CD4-positive, alpha-beta T cell (primary cell): ENCODE data around the gene ABHD8. TPM values are rescaled to one million over a fixed set of nuclear protein-coding genes. Genes with fewer than 3 reads are reported as not detected.

Experiments
- ATAC-seq: fragments of 200-7000 bp; cut with Tn5 transposase; one replicate; pipeline ENCODE4 v1.10.0; 2022; ENCODE audit warnings: mild to moderate bottlenecking; ENCODE audit not compliant: poor library complexity
- CTCF ChIA-PET: fragments of 350-600 bp; sonication (Branson Sonifier 250); formaldehyde crosslinking; loops from one replicate; lab custom pipeline; 2021; ENCODE audit warnings: antibody characterized with exemption, inconsistent platforms; lab: Charles Lee
- POLR2A ChIA-PET: fragments of 350-600 bp; sonication (Branson Sonifier 250); formaldehyde crosslinking; loops from one replicate; lab custom pipeline; 2021; ENCODE audit warnings: antibody characterized with exemption, inconsistent platforms; lab: Charles Lee
- DNase-seq, 14 experiments: peaks; one replicate each; pipeline ENCODE4 v3.0.0-alpha.2; 2013 to 2020; ENCODE audit warnings: mixed read lengths in 2 of 14
- H3K27ac ChIP-seq, 2 donors: one replicate each; pipeline versions ENCODE4 v1.5.1 to v1.7.0; 2013; ENCODE audit warnings: low read length in 2 of 2, low read depth in 1 of 2, mild to moderate bottlenecking in 1 of 2
- H3K27me3 ChIP-seq, 2 experiments: 1 replicate in 1 of 2; 2 replicates in 1 of 2; pipeline versions ENCODE4 v1.6.1 to v1.7.0; 2013; ENCODE audit warnings: low read length in 2 of 2, control low read depth in 1 of 2, mild to moderate bottlenecking in 1 of 2, moderate library complexity in 1 of 2; ENCODE audit not compliant: insufficient read depth in 2 of 2, control insufficient read depth in 1 of 2
- H3K36me3 ChIP-seq: one replicate; pipeline ENCODE4 v1.6.1; 2013; ENCODE audit warnings: low read length, control low read depth; ENCODE audit not compliant: insufficient read depth
- H3K4me1 ChIP-seq: one replicate; pipeline ENCODE4 v1.6.1; 2013; ENCODE audit warnings: low read length, control low read depth; ENCODE audit not compliant: insufficient read depth
- H3K4me3 ChIP-seq: one replicate; pipeline ENCODE4 v1.5.1; 2013; ENCODE audit warnings: mild to moderate bottlenecking, low read length, moderate library complexity
- H3K9me3 ChIP-seq, 2 experiments: 1 replicate in 1 of 2; 2 replicates in 1 of 2; pipeline versions ENCODE4 v1.6.1 to v1.7.0; 2013; ENCODE audit warnings: low read length in 2 of 2, mild to moderate bottlenecking in 2 of 2, control low read depth in 1 of 2, moderate library complexity in 1 of 2; ENCODE audit not compliant: control insufficient read depth in 1 of 2, insufficient read depth in 1 of 2
- H3K27ac Mint-ChIP-seq: one replicate; pipeline ENCODE4 v1.8.0; 2020; ENCODE audit warnings: mixed read lengths
- H3K27me3 Mint-ChIP-seq: one replicate; pipeline ENCODE4 v1.8.0; 2021; ENCODE audit warnings: mixed read lengths
- H3K36me3 Mint-ChIP-seq: one replicate; pipeline ENCODE4 v1.8.0; 2021; ENCODE audit warnings: low read depth, mixed read lengths
- H3K4me1 Mint-ChIP-seq: one replicate; pipeline ENCODE4 v1.8.0; 2021; ENCODE audit warnings: low read depth, mixed read lengths
- H3K4me3 Mint-ChIP-seq: one replicate; pipeline ENCODE4 v1.8.0; 2020; ENCODE audit warnings: mild to moderate bottlenecking, mixed read lengths
- H3K9me3 Mint-ChIP-seq: one replicate; pipeline ENCODE4 v1.8.0; 2020; ENCODE audit warnings: mixed read lengths
- intact Hi-C, 2 experiments: fragments of 100-400 bp; cut with DNase I in 1 of 2; cut with micrococcal nuclease in 1 of 2; formaldehyde crosslinking; loops; one replicate each; pipeline versions ENCODE4 v1.15.1 to v1.9.0; 2023 to 2025; cut with DNase I, micrococcal nuclease
- total RNA-seq, 174 experiments: library from RNA in 2 of 174; stranded (reverse) in 2 of 174; gene quantifications; one replicate each; pipeline ENCODE4 v1.2.3 and lab custom pipeline; 2021 to 2026
- TF ChIP-seq, protein P1 (sequence below): fragments of 200-600 bp; IDR thresholded peaks from one replicate; pipeline ENCODE4 v1.8.0; 2022; ENCODE audit warnings: antibody characterized with exemption, mild to moderate bottlenecking

ABHD8 gene
- total RNA-seq, 2 experiments from 2014 or later = 4.4 to 4.6 TPM

DNA sequence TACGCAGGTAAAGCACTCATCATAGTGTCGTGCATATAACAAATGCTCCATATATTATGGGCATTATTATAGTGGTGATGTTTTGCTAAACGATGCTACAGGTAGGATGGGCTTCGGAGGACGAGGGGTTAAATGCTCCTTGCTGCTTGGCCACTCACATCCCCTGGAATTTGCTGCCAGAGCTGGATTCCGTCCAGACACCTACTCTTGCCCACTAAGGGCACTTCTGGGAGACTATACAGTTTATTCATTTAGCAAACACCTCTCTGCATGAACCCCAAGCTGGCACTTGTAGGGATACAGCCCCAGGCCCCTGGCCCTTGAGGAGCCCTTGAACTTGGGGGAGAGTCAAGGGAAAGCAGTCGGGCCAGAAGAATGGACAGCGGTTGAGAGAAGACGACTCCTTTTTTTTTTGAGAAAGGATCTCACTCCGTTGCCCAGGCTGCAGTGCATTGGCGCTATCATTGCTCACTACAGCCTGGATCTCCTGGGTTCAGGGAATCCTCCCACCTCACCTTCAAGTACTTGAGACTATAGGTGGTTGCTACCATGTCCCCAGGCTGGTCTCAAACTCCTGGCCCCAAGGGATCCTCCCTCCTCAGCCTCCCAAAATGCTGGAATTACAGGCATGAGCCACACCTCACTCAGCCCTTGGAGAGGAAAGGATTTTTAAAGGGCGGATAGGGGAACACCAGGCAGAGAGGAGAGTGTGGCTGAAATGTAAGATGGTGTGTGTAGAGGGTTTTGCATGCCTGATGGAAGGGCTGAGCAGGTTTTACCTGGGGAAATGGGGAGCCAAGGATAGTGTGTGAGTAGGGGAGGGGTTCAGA, 1.4 kb upstream of the ABHD8 start:
- peaks cover 56% of the 10 kb centered on the region for H3K4me1 Mint-ChIP-seq
- Histone ChIP-seq H3K27ac (no peak overlapping the region), H3K36me3 (no peaks in the 10 kb centered on the region), H3K9me3 (no peaks in the 10 kb centered on the region), H3K4me1 (peaks cover 55% of the 10 kb centered on the region), H3K27me3 (no peaks in the 10 kb centered on the region), H3K4me3 (peak overlapping the region; percentile 96)
- ChIA-PET POLR2A (interaction anchor here (0.6 to 3.0 kb wide), 10 partner anchors 8 to 207 kb away, joined by 3 to 27 read pairs (median 6); partner anchors contain the start of genes ANKLE1, ANO8, MVB12A and PGLS), CTCF (interaction anchor here (0.6 to 3.4 kb wide), 14 partner anchors 8 to 101 kb away, joined by 3 to 27 read pairs (median 6); partner anchors contain the start of genes ANO8 and BST2)
- DNase-seq = peak in 1 of 14 experiments; percentile 27
- H3K36me3 Mint-ChIP-seq = peaks cover 24% of the 10 kb centered on the region
- ATAC-seq = no peak
- TF ChIP-seq, protein P1, sequence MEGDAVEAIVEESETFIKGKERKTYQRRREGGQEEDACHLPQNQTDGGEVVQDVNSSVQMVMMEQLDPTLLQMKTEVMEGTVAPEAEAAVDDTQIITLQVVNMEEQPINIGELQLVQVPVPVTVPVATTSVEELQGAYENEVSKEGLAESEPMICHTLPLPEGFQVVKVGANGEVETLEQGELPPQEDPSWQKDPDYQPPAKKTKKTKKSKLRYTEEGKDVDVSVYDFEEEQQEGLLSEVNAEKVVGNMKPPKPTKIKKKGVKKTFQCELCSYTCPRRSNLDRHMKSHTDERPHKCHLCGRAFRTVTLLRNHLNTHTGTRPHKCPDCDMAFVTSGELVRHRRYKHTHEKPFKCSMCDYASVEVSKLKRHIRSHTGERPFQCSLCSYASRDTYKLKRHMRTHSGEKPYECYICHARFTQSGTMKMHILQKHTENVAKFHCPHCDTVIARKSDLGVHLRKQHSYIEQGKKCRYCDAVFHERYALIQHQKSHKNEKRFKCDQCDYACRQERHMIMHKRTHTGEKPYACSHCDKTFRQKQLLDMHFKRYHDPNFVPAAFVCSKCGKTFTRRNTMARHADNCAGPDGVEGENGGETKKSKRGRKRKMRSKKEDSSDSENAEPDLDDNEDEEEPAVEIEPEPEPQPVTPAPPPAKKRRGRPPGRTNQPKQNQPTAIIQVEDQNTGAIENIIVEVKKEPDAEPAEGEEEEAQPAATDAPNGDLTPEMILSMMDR = no peak
- no peaks in the 10 kb centered on the region for H3K9me3 Mint-ChIP-seq
- peak overlapping the region; percentile 94 for H3K4me3 Mint-ChIP-seq
- intact Hi-C loops = loop anchor here in 1 of 2 experiments (1.0 to 2.0 kb wide), 3 partner anchors 11 to 78 kb away; partner anchors contain the start of genes GTPBP3 and OCEL1
- no peaks in the 10 kb centered on the region for H3K27me3 Mint-ChIP-seq
- peak overlapping the region; percentile 90 for H3K27ac Mint-ChIP-seq

- Histone ChIP-seq H3K9me3 (no peaks in the 10 kb centered on the region), H3K27ac (no peak overlapping the region), H3K4me1 (peaks cover 52% of the 10 kb centered on the region), H3K4me3 (no peak overlapping the region), H3K36me3 (no peaks in the 10 kb centered on the region), H3K27me3 (no peaks in the 10 kb centered on the region)
- Mint-ChIP-seq H3K27ac (peak overlapping the region; percentile 68), H3K4me1 (peaks cover 49% of the 10 kb centered on the region), H3K9me3 (no peaks in the 10 kb centered on the region), H3K27me3 (no peaks in the 10 kb centered on the region), H3K36me3 (peaks cover 17% of the 10 kb centered on the region), H3K4me3 (peak overlapping the region; percentile 94)
- CTCF ChIA-PET = interaction anchor here (0.7 to 1.9 kb wide), 3 partner anchors 11 to 82 kb away, joined by 4 to 10 read pairs (median 6); no protein-coding TSS in a partner anchor
- peak in 1 of 14 experiments; percentile 38 for DNase-seq
- intact Hi-C loops = loop anchor here (1.0 to 2.0 kb wide), 2 partner anchors 12 to 77 kb away; partner anchors contain the start of gene OCEL1 (in 1 of the 2)
- no peak for ATAC-seq
- POLR2A ChIA-PET = interaction anchor here (0.6 to 1.4 kb wide), 4 partner anchors 12 to 31 kb away, joined by 3 to 6 read pairs (median 4); partner anchors contain the start of gene ANO8
- TF ChIP-seq, protein P1 = no peak
Measured at GRCh38 chr19:17303940-17304267, 679 bp upstream of the ABHD8 start.

DNA sequence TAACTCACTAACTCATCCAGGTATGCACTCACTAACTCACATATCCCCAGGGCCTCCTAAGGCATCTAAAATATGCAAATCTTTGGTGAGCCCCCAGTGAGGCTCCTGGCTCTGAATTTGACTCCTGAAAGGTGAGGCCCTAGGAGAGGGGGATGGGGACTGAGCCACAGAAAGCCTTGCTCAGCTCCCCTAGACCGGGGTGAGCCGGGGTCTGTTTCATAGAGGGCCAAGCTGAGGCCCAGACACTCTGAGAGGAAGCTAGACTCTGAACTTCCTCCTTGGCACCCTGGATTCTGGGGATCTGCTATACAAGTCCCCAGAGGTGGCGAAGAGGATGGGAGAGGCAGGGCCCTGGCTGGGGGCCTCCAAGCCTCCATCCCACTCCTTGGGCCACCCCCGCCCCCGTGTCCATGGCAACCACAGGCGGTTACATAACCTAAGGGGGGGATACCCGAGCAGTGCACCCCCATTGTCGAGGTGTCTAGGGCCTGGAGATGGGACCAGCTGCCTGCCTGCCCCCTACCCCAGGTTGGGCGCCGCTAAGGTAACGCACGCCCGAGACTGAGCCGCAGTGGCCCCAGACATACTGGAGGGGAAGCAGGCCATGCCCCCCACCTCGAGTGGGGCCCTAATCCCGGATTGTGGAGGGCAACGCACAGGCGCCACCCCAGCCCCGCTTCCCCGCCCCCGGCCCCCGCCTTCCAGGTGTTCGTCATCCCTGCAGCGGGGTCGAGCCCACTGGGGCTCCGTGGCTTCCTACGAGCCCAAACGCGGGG, 646 bp downstream of the ABHD8 start:
- Mint-ChIP-seq H3K36me3 (peaks cover 17% of the 10 kb centered on the region), H3K27me3 (no peaks in the 10 kb centered on the region), H3K27ac (peak overlapping the region; percentile 58), H3K9me3 (no peaks in the 10 kb centered on the region), H3K4me1 (peaks cover 43% of the 10 kb centered on the region), H3K4me3 (peak overlapping the region; percentile 94)
- TF ChIP-seq, protein P1 = no peak
- Histone ChIP-seq H3K27ac (peak overlapping the region in 1 of 2 donors; percentile 34), H3K36me3 (no peaks in the 10 kb centered on the region), H3K27me3 (no peaks in the 10 kb centered on the region), H3K9me3 (peaks cover 0 to 4% of the 10 kb centered on the region in 2 experiments), H3K4me3 (peak overlapping the region; percentile 70), H3K4me1 (peaks cover 44% of the 10 kb centered on the region)
- peak; percentile 11 for ATAC-seq
- CTCF ChIA-PET = interaction anchor here (1.5 to 1.9 kb wide), 2 partner anchors 10 to 83 kb away, joined by 6 to 10 read pairs; no protein-coding TSS in a partner anchor
- intact Hi-C loops = loop anchor here in 1 of 2 experiments (1.0 kb wide), 1 partner anchor 10 kb away; no protein-coding TSS in a partner anchor
- DNase-seq = peak in 5 of 14 experiments; percentile 19 to 65 (median 23)
- POLR2A ChIA-PET = interaction anchor here (0.6 to 1.4 kb wide), 4 partner anchors 10 to 177 kb away, joined by 3 to 6 read pairs (median 4); partner anchors contain the start of gene ANO8
